KMS-11 (cell line): ENCODE measurements around the gene ZSCAN32.

ENCODE experiments used
- H2AFZ ChIP-seq: fragments of 200-600 bp; sonication (generic); 2 replicates; pipeline ENCODE4 v1.6.1; 2016; ENCODE audit warnings: antibody characterized with exemption, mixed run types, low read depth
- H3K27ac ChIP-seq: fragments of 200-600 bp; sonication (generic); 2 replicates; pipeline ENCODE4 v1.6.1; 2016; ENCODE audit warnings: mild to moderate bottlenecking, mixed run types
- H3K27me3 ChIP-seq: fragments of 200-600 bp; sonication (generic); 2 replicates; pipeline ENCODE4 v1.6.1; 2017; ENCODE audit warnings: mild to moderate bottlenecking, low read depth, mixed run types, moderate library complexity; ENCODE audit not compliant: insufficient read depth
- H3K36me3 ChIP-seq: fragments of 200-600 bp; sonication (generic); 2 replicates; pipeline ENCODE4 v1.6.1; 2017; ENCODE audit warnings: mild to moderate bottlenecking, mixed run types; ENCODE audit not compliant: insufficient read depth
- H3K4me1 ChIP-seq: fragments of 200-600 bp; sonication (generic); 2 replicates; pipeline ENCODE4 v1.6.1; 2016; ENCODE audit warnings: mild to moderate bottlenecking, low read depth, mixed run types; ENCODE audit not compliant: poor library complexity, severe bottlenecking
- H3K4me2 ChIP-seq: fragments of 200-600 bp; sonication (generic); 2 replicates; pipeline ENCODE4 v1.7.0; 2016; ENCODE audit warnings: mild to moderate bottlenecking, mixed run types
- H3K4me3 ChIP-seq: fragments of 200-600 bp; sonication (generic); IDR thresholded peaks from 2 replicates; pipeline ENCODE4 v1.6.1; 2017; ENCODE audit warnings: low read depth, low read length, mixed read lengths; ENCODE audit not compliant: insufficient read depth
- H3K79me2 ChIP-seq: fragments of 200-600 bp; sonication (generic); 2 replicates; pipeline ENCODE4 v1.6.1; 2016; ENCODE audit warnings: low read depth, mixed run types; ENCODE audit not compliant: insufficient read depth
- H3K9ac ChIP-seq: fragments of 200-600 bp; sonication (generic); 2 replicates; pipeline ENCODE4 v1.6.1; 2016; ENCODE audit warnings: mild to moderate bottlenecking, mixed run types
- H4K20me1 ChIP-seq: fragments of 200-600 bp; sonication (generic); 2 replicates; pipeline ENCODE4 v1.6.1; 2016; ENCODE audit warnings: mild to moderate bottlenecking, mixed run types; ENCODE audit not compliant: insufficient read depth
- CTCF ChIP-seq: fragments of 200-600 bp; sonication (generic); conservative IDR thresholded peaks from 2 replicates; pipeline ENCODE4 v1.6.1; 2017; ENCODE audit warnings: low read depth, mild to moderate bottlenecking, antibody characterized with exemption, low read length, moderate library complexity, mixed read lengths

The ZSCAN32 gene

DNA sequence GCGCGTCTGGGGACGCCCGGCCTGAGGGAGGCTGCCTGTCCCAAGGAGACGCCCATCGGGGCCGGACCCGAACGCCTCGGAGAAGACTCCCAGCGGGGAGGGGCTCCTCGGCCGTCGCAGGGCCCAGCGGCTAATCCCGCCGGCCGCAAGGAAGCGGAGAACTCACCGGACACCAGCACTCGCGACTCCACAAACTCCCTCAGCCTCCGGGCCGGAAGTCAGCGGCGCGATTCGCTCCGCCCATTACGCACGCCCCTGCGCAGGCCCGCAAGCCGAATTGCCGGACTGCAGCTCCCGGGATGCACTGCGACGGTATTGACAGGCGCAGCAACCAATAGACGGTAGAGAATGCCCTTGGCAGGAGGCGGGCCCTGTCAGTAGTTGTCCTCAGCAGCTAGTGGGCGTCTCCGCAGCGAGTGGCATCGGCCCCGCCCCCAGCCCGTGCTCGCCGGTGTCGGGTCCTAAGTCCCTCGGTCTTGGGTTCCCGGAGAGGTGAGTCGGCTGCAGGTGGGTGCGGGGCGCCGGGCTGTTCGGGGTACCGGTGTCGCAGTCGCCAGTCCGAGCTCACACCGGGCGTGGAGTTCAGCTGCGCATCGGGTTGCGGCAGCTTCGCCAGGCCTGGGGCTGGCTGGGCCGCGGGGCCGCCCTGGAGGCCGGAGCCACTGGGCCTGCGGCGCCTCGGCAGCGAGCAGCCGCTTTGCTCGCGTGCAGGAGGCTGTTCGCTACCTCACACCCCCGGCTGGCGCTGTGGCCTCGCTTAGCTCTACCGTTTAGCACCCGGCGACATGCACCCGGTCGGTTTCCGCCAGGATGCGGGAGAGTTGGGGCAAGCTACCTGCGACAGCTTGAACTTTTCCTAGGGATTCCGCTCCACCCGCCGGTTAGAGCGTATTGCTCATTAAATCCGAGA, at the start of gene ZSCAN32, which contains the start of gene ZNF174:
Gene ZSCAN32, minus strand, starts transcription at position 226 of the 910 bp plus-strand sequence. CDS start 3,447 bp downstream, outside the sequence.
Gene ZNF174, plus strand, starts transcription at position 437 of the 910 bp plus-strand sequence. CDS start 790 bp downstream, outside the sequence.
- peaks cover 14% of the 10 kb centered on the region for H3K4me1 ChIP-seq
- H3K9ac ChIP-seq, result peak within 1 kb of the TSS; percentile 59
- no peaks in the 10 kb centered on the region for H4K20me1 ChIP-seq
- TF ChIP-seq CTCF, result no peak
- H3K4me2 ChIP-seq, result peak within 1 kb of the TSS; percentile 92
- H2AFZ ChIP-seq, result peak within 1 kb of the TSS; percentile 87
- peak within 1 kb of the TSS; percentile 60 for H3K27ac ChIP-seq
- H3K4me3 ChIP-seq, result no peak within 1 kb of the TSS
- H3K36me3 ChIP-seq, result peaks cover 24% of the 10 kb centered on the region; the same call in 1 of the 2 replicates
- peaks cover 32% of the 10 kb centered on the region for H3K79me2 ChIP-seq
- no peaks in the 10 kb centered on the region for H3K27me3 ChIP-seq

- H3K27ac ChIP-seq, result no peak overlapping the region
- H3K27me3 ChIP-seq, result no peaks in the 10 kb centered on the region
- H4K20me1 ChIP-seq, result no peaks in the 10 kb centered on the region
- no peak for TF ChIP-seq CTCF
- H3K4me3 ChIP-seq, result no peak overlapping the region
- H3K4me1 ChIP-seq, result peaks cover 4% of the 10 kb centered on the region
- H3K36me3 ChIP-seq, result no peaks in the 10 kb centered on the region
- H2AFZ ChIP-seq, result no peak overlapping the region; the same call in 1 of the 2 replicates
- H3K79me2 ChIP-seq, result no peaks in the 10 kb centered on the region
- peak overlapping the region; percentile 8; the same call in 1 of the 2 replicates for H3K9ac ChIP-seq
- H3K4me2 ChIP-seq, result no peak overlapping the region; the same call in 1 of the 2 replicates
These were observed 43.2 kb upstream of the ZSCAN32 start for GRCh38 chr16:3444032-3444388.

DNA sequence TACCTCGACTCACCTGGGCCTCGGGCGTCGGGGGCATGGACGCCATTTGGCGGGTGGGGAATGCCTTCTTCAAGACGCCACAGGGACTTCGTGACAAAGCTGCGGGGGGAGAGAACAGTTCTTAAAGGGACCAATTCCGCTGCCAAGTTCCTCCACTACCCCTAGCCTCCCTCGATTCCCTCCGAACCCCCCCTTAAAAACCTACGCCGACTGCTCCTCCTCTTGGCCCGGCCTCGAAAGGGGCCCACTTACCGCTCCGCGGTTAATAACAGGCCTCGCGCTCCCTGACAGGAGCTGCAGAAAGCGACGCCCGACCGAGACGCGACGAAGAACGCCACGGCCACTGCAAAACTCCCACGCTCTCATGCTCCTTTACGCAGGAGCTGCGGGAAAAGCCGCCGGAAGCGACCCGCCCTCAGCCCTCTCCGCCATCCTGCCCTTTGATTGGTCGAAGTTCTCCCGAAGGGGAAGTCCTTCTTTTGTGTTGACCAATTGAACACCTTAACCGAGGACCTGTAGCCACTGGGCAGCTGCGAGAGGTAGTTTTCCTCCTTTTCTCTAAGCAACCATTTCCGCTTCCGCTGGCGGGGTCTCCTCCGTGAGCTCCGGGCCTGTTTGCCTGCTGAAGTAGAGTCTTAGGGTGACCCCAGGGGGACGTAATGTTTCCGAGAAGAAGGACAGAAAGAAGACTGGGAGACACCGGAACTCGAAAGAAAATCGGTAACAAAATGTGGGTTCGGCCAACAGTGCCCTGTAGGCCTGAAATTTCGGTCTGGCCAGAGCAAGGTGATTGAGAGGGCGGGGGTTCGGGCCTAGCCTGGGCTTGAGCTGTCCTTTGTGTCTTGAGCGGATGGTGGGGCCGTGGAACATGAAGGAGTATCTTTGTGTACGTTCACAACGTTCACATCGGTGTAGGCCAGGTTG, 42.6 kb upstream of the ZSCAN32 start, which contains the start of the genes NAA60 and ZNF597:
Gene NAA60, plus strand, starts transcription at position 573 of the 924 bp plus-strand sequence. CDS start 32,548 bp downstream, outside the sequence.
Gene ZNF597, minus strand, starts transcription at position 397 of the 924 bp plus-strand sequence. Its CDS starts 351 bp downstream, at position 46.
- no peak within 1 kb of the TSS for H3K4me3 ChIP-seq
- peak within 1 kb of the TSS; percentile 8; the same call in 1 of the 2 replicates for H3K9ac ChIP-seq
- peaks cover 4% of the 10 kb centered on the region for H3K4me1 ChIP-seq
- no peak within 1 kb of the TSS; the same call in 1 of the 2 replicates for H3K4me2 ChIP-seq
- H3K79me2 ChIP-seq, result no peaks in the 10 kb centered on the region
- no peak within 1 kb of the TSS; the same call in 1 of the 2 replicates for H2AFZ ChIP-seq
- H3K36me3 ChIP-seq, result no peaks in the 10 kb centered on the region
- no peaks in the 10 kb centered on the region for H4K20me1 ChIP-seq
- no peak for TF ChIP-seq CTCF
- 0 out of 2 replicates have a peak within 1 kb of the TSS, but pooled peaks have one; percentile 17 for H3K27ac ChIP-seq
- H3K27me3 ChIP-seq, result no peaks in the 10 kb centered on the region

GRCh38 chr16:3439637-3440036, 38.8 kb upstream of the ZSCAN32 start:
- no peak for TF ChIP-seq CTCF
- H3K27me3 ChIP-seq, result no peaks in the 10 kb centered on the region
- H3K27ac ChIP-seq, result no peak overlapping the region
- H3K79me2 ChIP-seq, result no peaks in the 10 kb centered on the region
- no peaks in the 10 kb centered on the region for H4K20me1 ChIP-seq
- H3K36me3 ChIP-seq, result no peaks in the 10 kb centered on the region
- H3K4me1 ChIP-seq, result peaks cover 7% of the 10 kb centered on the region
- H3K9ac ChIP-seq, result no peak overlapping the region
- H2AFZ ChIP-seq, result no peak overlapping the region
- H3K4me3 ChIP-seq, result no peak overlapping the region
- H3K4me2 ChIP-seq, result no peak overlapping the region
